Prostate gland (tissue), 2 donors: ENCODE results near the gene DMGDH. TPM values are rescaled to one million over a fixed set of nuclear protein-coding genes. Genes with fewer than 3 reads are reported as not detected.

Experiments
- DNase-seq: peaks from one replicate; pipeline ENCODE4 v3.0.0-alpha.2; 2019; ENCODE audit warnings: low spot score
- H3K27ac ChIP-seq, 2 donors: fragments of 200-600 bp; sonication (generic); 2 replicates each; pipeline ENCODE4 v1.5.1; 2017 to 2019
- H3K27me3 ChIP-seq: fragments of 200-600 bp; sonication (generic); replicated peaks from 2 replicates; pipeline ENCODE4 v1.5.1; 2019; ENCODE audit not compliant: insufficient read depth
- H3K36me3 ChIP-seq, 2 donors: fragments of 200-600 bp; sonication (generic); 1 replicate in 1 of 2; 2 replicates in 1 of 2; pipeline versions ENCODE4 v1.5.1 to v1.8.1; 2017 to 2019
- H3K4me1 ChIP-seq: fragments of 200-600 bp; sonication (generic); replicated peaks from 2 replicates; pipeline ENCODE4 v1.5.1; 2019
- H3K4me3 ChIP-seq, 2 donors: fragments of 200-600 bp; sonication (generic); 2 replicates each; pipeline ENCODE4 v1.5.1; 2017 to 2019
- H3K9me3 ChIP-seq: fragments of 200-600 bp; sonication (generic); 2 replicates; pipeline ENCODE4 v1.5.1; 2017
- CTCF ChIP-seq, 4 experiments: fragments of 200-600 bp in 2 of 4; fragments of 450-650 bp in 2 of 4; sonication (generic) in 2 of 4; IDR thresholded peaks; 1 replicate in 3 of 4; 2 replicates in 1 of 4; pipeline ENCODE4 v1.5.1; 2016 to 2019; ENCODE audit warnings: antibody characterized with exemption in 4 of 4, mild to moderate bottlenecking in 2 of 4, moderate library complexity in 2 of 4
- POLR2A ChIP-seq: fragments of 450-650 bp; IDR thresholded peaks from one replicate; pipeline ENCODE4 v1.6.1; 2016; ENCODE audit warnings: antibody characterized with exemption, mild to moderate bottlenecking
- POLR2AphosphoS5 ChIP-seq: sonication (generic); formaldehyde crosslinking; IDR thresholded peaks from one replicate; pipeline ENCODE4 v1.6.1; 2017; ENCODE audit warnings: antibody characterized with exemption
- WGBS: methylation state at CpG from one replicate; pipeline ENCODE4 v1.1.5; 2018; 5-methylcytosine and 5-hydroxymethylcytosine counted together
- intact Hi-C: fragments of 100-400 bp; cut with DNase I; formaldehyde crosslinking; loops from one replicate; pipeline ENCODE4 v1.14.2; 2022
- total RNA-seq, 2 donors: library from RNA; depleted of rRNA; stranded (reverse); fragments of >200 nt; gene quantifications; one replicate each; pipeline ENCODE4 v1.1.0, GENCODE V29; 2016

DMGDH gene
- total RNA-seq, 2 donors from 2014 or later, result 0.77 to 9.9 TPM

- Histone ChIP-seq H3K27ac (no peak overlapping the region), H3K4me1 (no peaks in the 10 kb centered on the region), H3K36me3 (no peaks in the 10 kb centered on the region), H3K4me3 (no peak overlapping the region), H3K9me3 (no peaks in the 10 kb centered on the region), H3K27me3 (no peaks in the 10 kb centered on the region)
- 92% methylated on average over 1 of the region's 1 CpG for WGBS
- intact Hi-C loops, result loop anchor here (5.0 kb wide), 1 partner anchor 438 kb away; no protein-coding TSS in a partner anchor
- no peak for DNase-seq
- no peak for TF ChIP-seq CTCF (IDR thresholded peaks at IDR 0.05)
- no peak for TF ChIP-seq POLR2A
- TF ChIP-seq POLR2AphosphoS5, result no peak
Measured at GRCh38 chr5:79023947-79024346, 45.5 kb downstream of the DMGDH start.

- DNase-seq, result no peak
- Histone ChIP-seq H3K27ac (no peak overlapping the region), H3K4me1 (no peaks in the 10 kb centered on the region), H3K9me3 (no peaks in the 10 kb centered on the region), H3K27me3 (no peaks in the 10 kb centered on the region), H3K4me3 (no peak overlapping the region), H3K36me3 (no peaks in the 10 kb centered on the region)
- intact Hi-C loops, result loop anchor here (5.0 kb wide), 1 partner anchor 439 kb away; no protein-coding TSS in a partner anchor
- TF ChIP-seq CTCF (IDR thresholded peaks at IDR 0.05) (no peak), POLR2AphosphoS5 (no peak), POLR2A (no peak)
- WGBS, result 92% methylated on average over 1 of the region's 1 CpG
Measured at GRCh38 chr5:79023348-79023747, 46.1 kb downstream of the DMGDH start.

GRCh38 chr5:79022771-79023170 lies 46.7 kb downstream of the DMGDH start:
- H3K4me1 ChIP-seq, result no peaks in the 10 kb centered on the region
- no peak overlapping the region for H3K27ac ChIP-seq
- 92% methylated on average over 2 of the region's 2 CpGs for WGBS
- no peaks in the 10 kb centered on the region for H3K27me3 ChIP-seq
- intact Hi-C loops, result loop anchor here (5.0 kb wide), 1 partner anchor 440 kb away; no protein-coding TSS in a partner anchor
- DNase-seq, result no peak
- H3K9me3 ChIP-seq, result no peaks in the 10 kb centered on the region
- H3K36me3 ChIP-seq, result no peaks in the 10 kb centered on the region
- H3K4me3 ChIP-seq, result no peak overlapping the region
- TF ChIP-seq POLR2AphosphoS5 (no peak), CTCF (IDR thresholded peaks at IDR 0.05) (no peak), POLR2A (no peak)

DNA sequence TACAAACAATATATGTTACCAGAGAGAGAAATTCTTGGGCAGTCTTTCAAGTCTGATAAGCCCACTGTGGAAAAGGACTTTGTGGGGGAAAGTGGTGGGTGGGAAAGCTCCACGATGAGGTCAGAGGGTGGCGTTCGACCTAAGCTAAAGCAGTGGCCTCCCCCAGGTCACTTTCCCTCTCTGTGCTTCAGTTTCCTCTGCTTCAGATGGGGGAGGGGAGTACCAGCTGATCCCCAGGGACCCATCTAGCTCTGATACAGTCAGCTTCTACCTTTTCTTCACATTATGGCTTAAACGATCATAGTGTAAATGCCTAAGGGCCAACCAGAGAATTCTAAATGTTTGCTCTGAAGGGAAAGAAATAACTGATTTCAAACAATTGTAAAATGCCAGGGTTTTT lies 47.7 kb downstream of the DMGDH start:
- Histone ChIP-seq H3K4me1 (no peaks in the 10 kb centered on the region), H3K27me3 (no peaks in the 10 kb centered on the region), H3K4me3 (no peak overlapping the region), H3K27ac (no peak overlapping the region), H3K9me3 (no peaks in the 10 kb centered on the region), H3K36me3 (no peaks in the 10 kb centered on the region)
- WGBS, result 49% methylated on average over 4 of the region's 4 CpGs
- TF ChIP-seq POLR2A (no peak), CTCF (IDR thresholded peaks at IDR 0.05) (no peak), POLR2AphosphoS5 (no peak)
- no peak for DNase-seq
- intact Hi-C loops, result loop anchor here (5.0 kb wide), 1 partner anchor 441 kb away; no protein-coding TSS in a partner anchor

DNA sequence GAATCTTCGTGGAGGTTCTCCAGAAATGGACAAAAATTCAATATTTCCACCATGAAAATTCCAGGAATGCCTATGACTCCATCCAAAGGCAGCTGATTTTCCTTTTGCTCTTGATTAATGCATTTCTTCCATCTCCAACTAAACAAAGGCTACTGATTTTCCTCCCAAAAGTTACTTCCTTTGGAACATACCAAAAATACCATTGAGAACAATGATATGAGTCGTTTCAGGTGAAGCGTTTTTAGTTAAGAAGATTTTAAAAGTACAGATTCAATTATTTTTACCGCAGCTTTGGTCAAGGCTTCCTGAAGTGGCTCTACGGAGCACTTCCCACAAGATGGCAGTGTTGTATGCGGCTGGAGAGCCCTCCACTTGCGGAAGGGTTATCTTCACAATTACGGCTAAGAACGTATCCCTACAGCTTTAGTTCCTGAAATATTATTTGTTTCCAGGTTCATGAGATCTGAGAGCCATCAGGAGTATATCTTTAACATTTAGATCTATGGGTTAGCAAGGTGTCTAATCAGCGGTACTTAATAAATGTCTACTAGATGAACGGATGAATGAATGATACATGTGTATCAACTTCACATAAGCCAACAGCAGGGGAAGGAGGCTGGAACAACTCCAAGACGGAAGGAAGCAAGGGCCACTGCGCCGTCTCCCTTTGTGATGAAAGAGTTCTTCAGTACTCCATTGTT lies 48.5 kb downstream of the DMGDH start:
- WGBS, result 16% methylated on average over 14 of the region's 14 CpGs
- H3K27me3 ChIP-seq, result no peaks in the 10 kb centered on the region
- no peaks in the 10 kb centered on the region for H3K9me3 ChIP-seq
- H3K27ac ChIP-seq, result no peak overlapping the region
- H3K36me3 ChIP-seq, result no peaks in the 10 kb centered on the region
- intact Hi-C loops, result loop anchor here (5.0 kb wide), 1 partner anchor 441 kb away; no protein-coding TSS in a partner anchor
- TF ChIP-seq POLR2A (no peak), CTCF (IDR thresholded peaks at IDR 0.05) (peak; percentile 29 to 70 (median 64))
- no peak overlapping the region for H3K4me3 ChIP-seq
- peak; percentile 32 for DNase-seq
- H3K4me1 ChIP-seq, result no peaks in the 10 kb centered on the region
